Measurements from ENCODE around the gene PLD5. TPM values are rescaled to one million over a fixed set of nuclear protein-coding genes. Genes with fewer than 3 reads are reported as not detected.
"Not testable (repeated sequence)": the region's sequence is repeated elsewhere in the genome, so short reads cannot be mapped to it uniquely, and the experiment has no call there.

Gene PLD5
- total and polyA plus RNA-seq, 5 donors: 0.14 to 0.31 (median 0.17) TPM; not detected in 1

GRCh38 chr1:242416657-242417056, 107.8 kb downstream of the PLD5 start:
- 76% methylated on average over 1 of the region's 1 CpG for WGBS
- no peak for ATAC-seq
- Histone ChIP-seq H3K27me3 (ENCODE audit: control insufficient read depth, insufficient read depth) (no peaks in the 10 kb centered on the region), H3K27ac (ENCODE audit: low read length) (no peak overlapping the region), H3K9me3 (ENCODE audit: control insufficient read depth, low read length) (no peaks in the 10 kb centered on the region), H3K4me1 (ENCODE audit: control insufficient read depth, insufficient read depth, low read length) (no peaks in the 10 kb centered on the region), H3K4me3 (ENCODE audit: low read length) (no peak overlapping the region)
- DNase-seq: no peak
- intact Hi-C loops (cut with DNase I): no loop called here

DNA sequence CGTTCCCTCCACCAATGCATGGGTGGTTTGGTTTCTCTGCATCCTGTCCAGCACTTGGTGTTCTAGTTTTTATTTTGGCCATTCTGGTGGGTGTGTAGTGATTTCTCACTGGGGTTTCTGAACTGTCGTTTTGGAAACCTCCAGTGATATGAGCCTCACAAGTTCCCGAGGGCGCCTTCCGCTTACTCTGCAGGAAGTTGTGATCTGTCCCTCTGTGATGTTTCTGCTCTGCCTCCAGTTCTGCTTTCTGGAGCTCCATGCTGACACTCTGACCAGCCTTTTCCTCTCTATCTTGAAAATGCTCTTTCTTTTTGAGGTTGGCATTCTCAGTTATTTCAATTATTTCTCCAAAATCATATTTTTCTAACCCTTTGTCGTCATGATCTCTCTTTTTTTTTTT, 111.6 kb downstream of the PLD5 start:
- no peaks in the 10 kb centered on the region for H3K27me3 ChIP-seq (ENCODE audit: control insufficient read depth, insufficient read depth)
- ATAC-seq (no peak), DNase-seq (no peak)
- WGBS: 59% methylated on average over 6 of the region's 6 CpGs
- intact Hi-C loops (cut with DNase I): no loop called here
- H3K9me3 ChIP-seq (ENCODE audit: control insufficient read depth, low read length): no peaks in the 10 kb centered on the region
- no peaks in the 10 kb centered on the region for H3K4me1 ChIP-seq (ENCODE audit: control insufficient read depth, insufficient read depth, low read length)
- H3K27ac ChIP-seq (ENCODE audit: low read length): no peak overlapping the region
- no peak overlapping the region for H3K4me3 ChIP-seq (ENCODE audit: low read length)

DNA sequence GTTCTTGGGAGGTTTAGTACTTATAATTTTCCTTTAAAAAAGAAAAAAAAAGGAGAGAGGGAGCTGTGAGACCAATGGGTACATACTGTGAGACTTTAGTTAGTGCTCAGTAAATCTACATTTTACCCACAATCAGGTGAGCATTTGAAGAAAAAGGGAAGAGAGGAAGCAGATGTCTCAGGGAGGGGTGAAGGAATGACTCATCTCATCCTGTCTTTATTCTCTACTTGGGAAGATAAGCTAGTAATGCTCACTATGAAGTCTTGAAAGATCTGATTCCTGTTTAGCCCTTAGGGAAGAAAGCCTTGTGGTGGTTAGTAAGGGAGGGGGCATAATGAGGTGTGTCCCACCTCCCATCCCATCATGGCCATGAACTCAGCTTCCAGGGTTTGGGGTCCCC, 112.6 kb downstream of the PLD5 start:
- ATAC-seq (no peak), DNase-seq (no peak)
- H3K4me1 ChIP-seq (ENCODE audit: control insufficient read depth, insufficient read depth, low read length): no peaks in the 10 kb centered on the region
- no peaks in the 10 kb centered on the region for H3K27me3 ChIP-seq (ENCODE audit: control insufficient read depth, insufficient read depth)
- intact Hi-C loops (cut with DNase I): no loop called here
- H3K4me3 ChIP-seq (ENCODE audit: low read length): no peak overlapping the region
- H3K9me3 ChIP-seq (ENCODE audit: control insufficient read depth, low read length): no peaks in the 10 kb centered on the region
- no peak overlapping the region for H3K27ac ChIP-seq (ENCODE audit: low read length)

DNA sequence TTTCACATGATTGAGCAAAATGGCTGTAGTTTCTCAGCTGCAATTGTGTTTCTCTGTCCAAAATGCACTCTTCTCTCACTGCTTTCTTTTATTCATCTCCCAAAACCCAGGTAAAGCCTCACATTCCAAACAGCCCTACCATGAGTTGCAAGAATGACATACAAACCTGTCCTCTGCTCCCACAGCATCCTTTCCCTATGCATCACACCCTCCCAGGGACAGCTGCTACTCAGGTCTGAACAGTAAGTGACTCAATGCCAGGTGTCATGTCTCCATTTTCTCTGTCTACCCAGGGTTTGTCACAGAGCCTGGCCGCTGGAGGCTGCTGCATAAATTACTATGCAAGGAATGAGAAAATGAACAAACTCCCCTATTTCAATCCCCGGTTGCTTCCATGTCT, 118.5 kb downstream of the PLD5 start:
- H3K27me3 ChIP-seq (ENCODE audit: control insufficient read depth, insufficient read depth): no peaks in the 10 kb centered on the region
- intact Hi-C loops (cut with DNase I): no loop called here
- no peak overlapping the region for H3K4me3 ChIP-seq (ENCODE audit: low read length)
- no peaks in the 10 kb centered on the region for H3K9me3 ChIP-seq (ENCODE audit: control insufficient read depth, low read length)
- no peak overlapping the region for H3K27ac ChIP-seq (ENCODE audit: low read length)
- WGBS: 70% methylated on average over 2 of the region's 2 CpGs
- DNase-seq (no peak), ATAC-seq (no peak)
- no peaks in the 10 kb centered on the region for H3K4me1 ChIP-seq (ENCODE audit: control insufficient read depth, insufficient read depth, low read length)

GRCh38 chr1:242404296-242404695, 120.2 kb downstream of the PLD5 start:
- WGBS: 75% methylated on average over 5 of the region's 5 CpGs
- H3K27me3 ChIP-seq (ENCODE audit: control insufficient read depth, insufficient read depth): no peaks in the 10 kb centered on the region

GRCh38 chr1:242402956-242403355, 121.5 kb downstream of the PLD5 start:
- WGBS: 74% methylated on average over 5 of the region's 5 CpGs
- intact Hi-C loops (cut with DNase I): no loop called here
- H3K4me1 ChIP-seq (ENCODE audit: control insufficient read depth, insufficient read depth, low read length): no peaks in the 10 kb centered on the region
- no peaks in the 10 kb centered on the region for H3K9me3 ChIP-seq (ENCODE audit: control insufficient read depth, low read length)
- DNase-seq (no peak), ATAC-seq (no peak)
- no peak overlapping the region for H3K27ac ChIP-seq (ENCODE audit: low read length)
- no peaks in the 10 kb centered on the region for H3K27me3 ChIP-seq (ENCODE audit: control insufficient read depth, insufficient read depth)
- no peak overlapping the region for H3K4me3 ChIP-seq (ENCODE audit: low read length)

More at GRCh38 chr1:242404296-242404695, 120.2 kb downstream of the PLD5 start:
- DNase-seq (no peak), ATAC-seq (no peak)
- no peaks in the 10 kb centered on the region for H3K4me1 ChIP-seq (ENCODE audit: control insufficient read depth, insufficient read depth, low read length)
- no peak overlapping the region for H3K4me3 ChIP-seq (ENCODE audit: low read length)
- no peak overlapping the region for H3K27ac ChIP-seq (ENCODE audit: low read length)
- no peaks in the 10 kb centered on the region for H3K9me3 ChIP-seq (ENCODE audit: control insufficient read depth, low read length)
- intact Hi-C loops (cut with DNase I): no loop called here

- WGBS: 78% methylated on average over 3 of the region's 3 CpGs
- H3K4me1 ChIP-seq (ENCODE audit: control insufficient read depth, insufficient read depth, low read length): no peaks in the 10 kb centered on the region
- H3K4me3 ChIP-seq (ENCODE audit: low read length): no peak overlapping the region
- ATAC-seq (no peak), DNase-seq (no peak)
- H3K27me3 ChIP-seq (ENCODE audit: control insufficient read depth, insufficient read depth): no peaks in the 10 kb centered on the region
- intact Hi-C loops (cut with DNase I): no loop called here
- H3K27ac ChIP-seq (ENCODE audit: low read length): no peak overlapping the region
- H3K9me3 ChIP-seq (ENCODE audit: control insufficient read depth, low read length): no peaks in the 10 kb centered on the region
Observed at GRCh38 chr1:242401937-242402336, 122.6 kb downstream of the PLD5 start.

- H3K4me3 ChIP-seq (ENCODE audit: low read length): no peak overlapping the region
- H3K27ac ChIP-seq (ENCODE audit: low read length): no peak overlapping the region
- 70% methylated on average over 5 of the region's 5 CpGs for WGBS
- intact Hi-C loops (cut with DNase I): no loop called here
- no peak for DNase-seq
- no peaks in the 10 kb centered on the region for H3K27me3 ChIP-seq (ENCODE audit: control insufficient read depth, insufficient read depth)
- H3K9me3 ChIP-seq (ENCODE audit: control insufficient read depth, low read length): no peaks in the 10 kb centered on the region
- no peaks in the 10 kb centered on the region for H3K4me1 ChIP-seq (ENCODE audit: control insufficient read depth, insufficient read depth, low read length)
- no peak for ATAC-seq
Observed at GRCh38 chr1:242398351-242398750, 126.1 kb downstream of the PLD5 start.

- Histone ChIP-seq H3K4me1 (ENCODE audit: control insufficient read depth, insufficient read depth, low read length) (no peaks in the 10 kb centered on the region), H3K27ac (ENCODE audit: low read length) (no peak overlapping the region), H3K4me3 (ENCODE audit: low read length) (no peak overlapping the region), H3K27me3 (ENCODE audit: control insufficient read depth, insufficient read depth) (no peaks in the 10 kb centered on the region), H3K9me3 (ENCODE audit: control insufficient read depth, low read length) (no peaks in the 10 kb centered on the region)
- intact Hi-C loops (cut with DNase I): no loop called here
- DNase-seq (no peak), ATAC-seq (no peak)
Observed at GRCh38 chr1:242391896-242392295, 132.6 kb downstream of the PLD5 start.

DNA sequence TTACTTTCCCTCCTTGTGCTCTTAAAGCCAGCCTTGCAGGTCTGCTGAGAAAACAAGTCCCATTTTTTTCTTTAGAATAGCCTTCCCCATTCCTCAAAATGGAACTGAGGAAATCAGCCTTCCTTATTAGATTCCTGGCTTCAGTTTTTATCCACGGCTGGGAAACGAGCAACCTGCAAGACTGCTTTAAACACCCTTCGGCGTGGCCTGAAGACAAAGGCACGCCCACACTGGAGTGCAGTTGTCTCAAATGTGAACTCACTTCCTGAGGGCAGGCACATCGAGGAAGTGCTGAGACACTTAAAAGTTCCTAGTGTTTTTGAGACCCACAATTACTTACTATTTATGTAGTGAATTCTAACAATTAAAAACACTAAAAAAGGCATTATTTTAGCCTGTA, 148.4 kb downstream of the PLD5 start:
- DNase-seq; H3K27ac ChIP-seq (ENCODE audit: low read length); H3K9me3 ChIP-seq (ENCODE audit: control insufficient read depth, low read length); H3K4me1 ChIP-seq (ENCODE audit: control insufficient read depth, insufficient read depth, low read length); intact Hi-C loops (cut with DNase I); H3K4me3 ChIP-seq (ENCODE audit: low read length); H3K27me3 ChIP-seq (ENCODE audit: control insufficient read depth, insufficient read depth); ATAC-seq: not testable (repeated sequence)
- 52% methylated on average over 6 of the region's 6 CpGs for whole genome bisulfite sequencing

- H3K27me3 ChIP-seq (ENCODE audit: control insufficient read depth, insufficient read depth); ATAC-seq; H3K4me1 ChIP-seq (ENCODE audit: control insufficient read depth, insufficient read depth, low read length); DNase-seq; H3K9me3 ChIP-seq (ENCODE audit: control insufficient read depth, low read length); intact Hi-C loops (cut with DNase I); H3K4me3 ChIP-seq (ENCODE audit: low read length); H3K27ac ChIP-seq (ENCODE audit: low read length): not testable (repeated sequence)
- WGBS: 40% methylated on average over 3 of the region's 3 CpGs
Observed at GRCh38 chr1:242350446-242350845, 174.1 kb downstream of the PLD5 start.

- ATAC-seq (no peak), DNase-seq (no peak)
- H3K4me1 ChIP-seq (ENCODE audit: control insufficient read depth, insufficient read depth, low read length): no peaks in the 10 kb centered on the region
- no peaks in the 10 kb centered on the region for H3K27me3 ChIP-seq (ENCODE audit: control insufficient read depth, insufficient read depth)
- H3K4me3 ChIP-seq (ENCODE audit: low read length): no peak overlapping the region
- H3K9me3 ChIP-seq (ENCODE audit: control insufficient read depth, low read length): no peaks in the 10 kb centered on the region
- 76% methylated on average over 1 of the region's 1 CpG for WGBS
- H3K27ac ChIP-seq (ENCODE audit: low read length): no peak overlapping the region
- intact Hi-C loops (cut with DNase I): no loop called here
Observed at GRCh38 chr1:242349636-242350035, 174.9 kb downstream of the PLD5 start.
